Stimulated activated CD8-positive, alpha-beta memory T cell treated with anti-CD3 and anti-CD28 coated beads, Interleukin-12 subunit alpha, Interleukin-12 subunit beta, amount 100 ng/mL, for 4 hours (primary cell): ENCODE measurements around the gene NKAP.
A peak's percentile ranks its signal among the peaks of the same experiment; 100 is the strongest.
"Not testable (repeated sequence)": the region's sequence is repeated elsewhere in the genome, so short reads cannot be mapped to it uniquely, and the experiment has no call there.

Experiments
- DNase-seq: peaks from one replicate; pipeline ENCODE4 v3.0.0-alpha.2; 2020; ENCODE audit warnings: low read depth

The NKAP gene

DNA sequence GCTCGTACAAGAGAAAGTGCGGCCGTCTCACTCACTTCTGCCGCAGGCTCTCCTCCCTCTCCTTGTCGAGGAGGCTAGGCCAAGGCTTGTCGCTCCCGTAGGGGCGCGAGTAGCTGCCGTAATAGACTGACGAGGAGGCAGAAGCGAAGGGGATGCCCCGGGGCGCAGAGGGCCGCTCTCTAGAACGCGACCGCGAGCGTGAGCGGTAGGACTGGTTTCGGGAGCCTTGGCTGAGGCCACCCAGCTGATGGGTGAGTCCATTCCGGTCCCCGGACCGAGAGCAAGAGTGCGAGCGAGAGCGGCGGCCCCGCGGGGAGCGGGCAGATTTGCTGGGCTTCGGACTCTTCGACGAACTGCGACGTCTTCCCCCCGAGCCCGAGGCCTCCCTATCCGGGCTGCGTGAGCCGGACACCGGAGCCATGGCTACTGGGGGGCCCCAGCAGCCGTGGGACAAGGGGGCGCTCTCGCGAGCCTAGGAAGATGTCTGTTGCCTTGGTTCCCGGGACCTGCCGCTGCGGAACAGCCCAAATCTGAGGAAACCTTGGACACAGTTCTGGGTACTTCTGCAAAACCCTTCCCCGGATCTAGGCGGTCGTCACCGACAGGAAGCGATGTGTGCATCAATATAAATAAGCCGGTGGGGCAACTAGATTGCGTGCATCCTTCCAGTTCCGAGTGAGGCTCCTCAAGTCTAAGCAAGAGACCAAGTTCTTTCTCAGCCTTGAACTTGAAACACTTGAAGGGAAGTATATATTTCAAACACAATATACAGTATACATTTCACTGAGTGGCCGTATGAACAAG, at the start of gene NKAP:
TSS of gene NKAP (minus strand) at position 567 of the 804 bp plus-strand sequence. CDS start at position 421, 146 bp downstream.
- peak; percentile 66 for DNase-seq

DNA sequence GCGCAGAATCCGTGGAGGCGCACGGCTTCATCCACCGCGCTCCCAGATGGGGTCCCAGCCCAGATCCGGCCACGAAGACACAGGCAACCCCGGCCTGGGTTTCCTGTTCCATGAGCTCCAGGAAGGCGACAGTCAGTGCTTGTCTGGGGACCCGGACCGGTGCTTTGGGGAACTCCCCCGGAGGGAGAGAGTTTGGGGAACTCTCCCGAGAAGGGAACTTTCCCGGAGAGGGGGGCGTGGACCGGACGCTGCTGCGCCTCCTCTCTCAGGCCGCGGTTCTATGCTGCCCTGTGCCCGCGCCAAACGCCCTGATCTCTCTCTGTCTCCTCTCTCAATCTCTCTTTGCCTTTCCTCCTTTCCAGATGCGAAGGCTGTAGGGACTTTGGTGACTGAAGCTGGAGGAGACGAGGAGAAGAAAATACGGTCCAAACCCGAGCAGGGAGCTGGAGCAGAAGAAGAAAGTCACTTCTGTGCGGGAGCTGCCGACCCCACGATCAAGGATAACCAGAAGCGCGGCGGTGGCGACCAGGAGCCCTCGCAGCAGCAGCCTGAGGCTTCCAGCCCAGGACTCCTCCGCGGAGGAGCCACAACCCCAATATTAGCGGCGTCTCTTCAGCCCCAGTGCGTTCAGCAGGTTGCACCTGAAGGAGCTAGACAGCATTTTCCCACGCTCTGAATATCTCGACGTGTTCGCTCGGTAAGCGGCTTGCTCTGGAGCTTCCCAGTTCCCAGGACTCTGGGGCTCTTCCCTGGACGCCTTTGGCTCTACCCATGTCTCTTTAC, 47.6 kb upstream of the NKAP start:
- DNase-seq: no peak

DNA sequence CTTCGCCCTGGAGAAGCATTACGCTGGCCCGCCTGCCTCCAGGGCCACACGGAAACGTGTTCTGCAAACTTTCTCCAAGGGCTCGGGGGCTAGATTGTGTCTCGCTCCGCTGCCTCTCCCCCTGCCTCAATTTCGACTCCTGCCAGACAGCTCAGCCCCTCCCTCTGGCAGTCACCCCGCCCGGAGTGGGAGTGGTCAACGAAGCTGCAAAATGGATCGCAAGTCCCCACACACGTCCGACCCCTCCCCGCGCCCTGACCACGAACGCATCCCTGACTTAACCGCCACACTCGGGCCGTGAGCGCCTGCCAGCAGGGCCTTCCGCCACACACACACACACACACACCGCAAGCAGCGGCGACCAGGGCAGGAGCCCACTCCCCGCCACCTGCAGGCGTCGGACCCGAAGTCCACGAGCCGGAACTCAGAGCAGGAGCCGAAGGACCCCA, 47.0 kb upstream of the NKAP start:
- DNase-seq: no peak

DNA sequence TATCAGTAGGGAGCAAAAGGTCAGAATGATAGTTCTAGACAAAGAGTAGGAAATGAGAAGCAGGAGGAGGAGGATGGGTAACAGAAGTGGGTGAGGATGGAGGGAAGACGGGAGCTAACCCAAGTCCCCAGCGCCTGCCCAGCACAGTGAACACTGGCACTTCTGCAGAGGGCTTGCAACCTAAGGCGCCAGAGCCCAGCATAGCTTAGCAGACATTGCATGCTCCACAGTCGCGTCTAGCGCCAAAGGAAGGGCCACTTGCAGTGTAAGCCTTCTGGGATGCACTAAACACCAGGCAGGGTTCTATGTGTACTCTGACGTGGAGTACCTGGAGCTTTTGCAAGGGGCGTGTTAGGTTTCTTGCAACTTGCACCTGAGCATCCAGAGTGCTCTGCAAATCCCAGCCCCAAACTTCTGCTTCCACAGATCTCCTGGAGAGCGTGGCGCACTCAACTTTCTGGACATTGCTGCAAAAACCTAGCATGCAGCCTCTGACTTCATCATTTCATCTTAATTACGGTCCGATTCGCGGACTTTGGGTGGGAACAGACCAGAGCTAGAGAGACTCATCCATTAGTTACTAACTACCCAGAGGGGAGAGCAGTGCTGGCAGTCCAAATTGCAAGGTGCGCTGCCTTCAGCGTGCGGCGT, 46.5 kb upstream of the NKAP start:
- no peak for DNase-seq

DNA sequence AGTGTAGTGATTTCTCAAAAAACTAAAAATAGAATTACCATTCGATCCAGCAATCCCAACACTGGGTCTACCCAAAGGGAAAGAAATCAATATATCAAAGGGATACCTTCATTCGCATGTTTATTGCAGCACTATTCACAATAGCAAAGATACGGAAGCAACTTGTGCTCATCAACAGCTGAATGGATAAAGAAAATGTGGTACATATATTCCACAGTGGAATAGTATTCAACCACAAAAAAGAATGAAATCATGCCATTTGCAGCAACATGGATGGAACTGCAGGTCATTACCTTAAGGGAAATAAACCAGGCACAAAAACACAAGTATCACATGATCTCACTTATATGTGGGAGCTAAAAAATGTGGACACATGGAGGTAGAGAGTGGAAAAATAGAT, 42.7 kb upstream of the NKAP start:
- DNase-seq: no peak

DNA sequence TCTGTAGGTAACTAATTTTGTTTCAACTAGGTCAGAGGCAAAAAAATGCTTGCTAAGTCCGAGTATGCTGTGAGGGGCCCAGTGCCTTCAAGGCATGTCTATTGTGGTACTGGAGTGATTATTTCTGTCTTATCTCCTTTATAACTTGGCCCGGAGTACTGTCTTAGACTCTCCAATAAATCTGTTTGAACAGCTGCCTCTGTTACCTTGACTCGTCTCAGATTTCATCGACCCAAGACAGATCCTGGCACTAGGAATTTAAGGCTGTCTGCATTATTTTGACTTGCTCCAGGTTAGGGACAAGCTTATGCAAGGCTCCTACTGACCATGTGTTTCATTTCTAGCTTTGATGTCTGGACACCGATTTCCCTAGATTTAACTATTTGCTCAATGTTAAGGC, 41.1 kb upstream of the NKAP start:
- DNase-seq: no peak

DNA sequence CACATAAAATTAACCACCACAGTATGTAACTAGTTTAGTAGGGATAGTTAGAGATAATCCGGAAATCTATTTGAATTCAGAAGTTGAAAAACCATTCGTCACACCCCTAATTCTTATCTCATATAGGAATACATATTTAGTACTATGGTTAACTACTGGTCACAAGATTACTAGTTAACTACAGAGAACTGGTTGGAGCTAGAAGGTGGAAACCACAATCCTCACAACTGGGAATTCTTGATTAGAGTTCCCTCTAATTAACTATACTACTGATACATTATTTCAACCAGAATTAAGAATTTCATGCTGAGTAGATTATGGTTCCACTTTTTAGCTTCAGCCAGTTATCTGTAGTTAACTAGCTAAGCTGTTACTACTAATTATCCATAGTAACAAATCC, 39.9 kb upstream of the NKAP start:
- no peak for DNase-seq

DNA sequence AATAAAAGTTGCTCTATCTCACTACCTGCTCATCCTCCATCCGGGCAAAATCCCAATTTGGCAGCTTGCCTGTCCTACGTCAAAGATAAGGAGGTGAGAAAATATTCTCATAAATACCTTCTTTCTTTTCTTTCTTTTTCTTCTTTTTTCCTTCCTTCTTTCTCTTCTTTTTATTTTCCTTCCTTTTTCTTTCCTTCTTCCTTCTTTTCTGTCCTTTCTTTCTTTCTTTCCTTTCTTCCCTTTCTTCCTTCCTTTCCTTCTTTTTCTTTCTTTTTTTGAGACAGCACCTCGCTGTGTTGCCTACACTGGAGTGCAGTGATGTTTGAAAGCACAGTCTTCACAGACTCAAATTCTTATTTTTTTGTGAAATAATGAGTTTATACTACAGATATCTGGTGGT, 38.6 kb upstream of the NKAP start:
- DNase-seq: no peak

DNA sequence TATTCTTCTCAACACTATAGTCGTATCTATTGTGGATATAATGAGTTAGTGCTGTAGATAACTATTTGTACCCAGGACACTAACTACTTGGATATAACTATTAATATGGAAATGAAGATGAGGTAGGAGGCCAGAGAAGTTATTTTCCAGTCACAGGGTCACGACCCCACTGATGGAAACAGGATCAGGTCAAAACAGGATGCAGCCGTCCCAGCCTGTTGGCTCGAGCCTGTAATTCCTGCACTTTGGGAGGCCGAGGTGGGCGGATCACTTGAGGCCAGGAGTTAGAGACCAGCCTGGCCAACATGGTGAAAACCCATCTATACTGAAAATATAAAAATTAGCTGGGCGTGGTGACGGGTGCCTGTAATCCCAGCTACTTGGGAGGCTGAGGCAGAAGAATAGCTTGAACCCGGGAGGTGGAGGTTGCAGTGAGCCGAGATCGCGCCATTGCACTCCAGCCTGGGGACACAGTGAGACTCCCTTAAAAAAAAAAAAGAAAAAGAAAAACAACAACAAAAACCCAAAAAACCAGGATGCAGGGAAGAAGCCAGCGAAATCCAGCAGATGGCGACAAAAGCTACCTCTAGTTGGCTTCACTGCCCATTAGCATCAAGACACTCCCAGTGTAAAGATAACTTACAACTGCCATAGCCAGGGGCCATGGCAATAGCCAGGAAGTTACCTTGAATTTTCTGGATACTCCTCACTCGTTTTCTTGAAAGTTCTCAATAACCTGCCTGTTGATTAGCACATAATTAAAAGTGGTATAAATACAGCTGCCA, 37.9 kb upstream of the NKAP start:
- DNase-seq: no peak

DNA sequence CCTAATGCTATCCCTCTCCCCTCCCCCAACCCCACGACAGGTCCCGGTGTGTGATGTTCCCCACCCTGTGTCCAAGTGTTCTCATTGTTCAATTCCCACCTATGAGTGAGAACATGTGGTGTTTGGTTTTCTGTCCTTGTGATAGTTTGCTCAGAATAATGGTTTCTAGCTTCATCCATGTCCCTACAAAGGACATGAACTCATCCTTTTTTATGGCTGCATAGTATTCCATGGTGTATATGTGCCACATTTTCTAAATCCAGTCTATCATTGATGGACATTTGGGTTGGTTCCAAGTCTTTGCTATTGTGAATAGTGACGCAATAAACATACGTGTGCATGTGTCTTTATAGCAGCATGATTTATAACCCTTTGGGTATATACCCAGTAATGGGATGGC, 33.6 kb upstream of the NKAP start:
- not testable (repeated sequence) for DNase-seq

DNA sequence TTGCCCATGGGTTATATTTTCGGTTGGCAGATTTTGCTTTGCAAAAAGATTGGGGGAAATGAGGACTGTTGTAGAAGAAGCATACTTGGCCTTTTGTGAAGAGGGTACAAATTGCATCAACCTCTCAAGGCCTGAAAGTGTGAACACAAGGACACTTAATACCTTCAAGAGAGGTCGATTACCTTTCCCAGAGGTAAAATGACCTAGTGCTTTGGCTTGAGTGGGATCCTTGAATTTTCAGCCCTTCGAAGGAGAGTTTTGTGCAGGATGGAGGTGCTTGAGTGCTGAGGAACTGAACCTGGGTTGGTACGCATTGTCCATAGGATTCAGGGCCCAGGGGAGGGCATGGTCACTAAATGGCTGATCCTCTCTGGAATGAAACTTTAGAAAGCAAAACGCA, 27.6 kb upstream of the NKAP start:
- DNase-seq: no peak

DNA sequence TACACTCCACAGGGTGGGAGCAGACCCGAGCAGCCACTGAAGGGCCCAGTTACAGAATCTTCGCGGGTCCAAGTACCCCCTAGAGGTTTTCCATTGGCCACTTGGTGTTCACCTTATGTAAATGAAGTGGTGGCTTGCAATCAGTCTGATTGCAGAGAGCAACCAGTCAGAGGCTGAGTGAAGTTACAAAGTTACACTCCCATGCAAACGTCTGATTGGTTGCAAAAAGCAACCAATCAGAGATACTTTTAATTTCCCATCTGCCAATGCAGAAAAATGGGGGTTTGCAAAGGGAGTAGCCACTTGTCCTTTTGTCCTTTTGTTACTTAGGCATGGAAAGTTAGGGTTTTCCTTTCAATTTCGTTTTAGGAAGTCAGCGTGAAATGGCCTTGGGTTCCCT, 27.0 kb upstream of the NKAP start:
- no peak for DNase-seq

DNA sequence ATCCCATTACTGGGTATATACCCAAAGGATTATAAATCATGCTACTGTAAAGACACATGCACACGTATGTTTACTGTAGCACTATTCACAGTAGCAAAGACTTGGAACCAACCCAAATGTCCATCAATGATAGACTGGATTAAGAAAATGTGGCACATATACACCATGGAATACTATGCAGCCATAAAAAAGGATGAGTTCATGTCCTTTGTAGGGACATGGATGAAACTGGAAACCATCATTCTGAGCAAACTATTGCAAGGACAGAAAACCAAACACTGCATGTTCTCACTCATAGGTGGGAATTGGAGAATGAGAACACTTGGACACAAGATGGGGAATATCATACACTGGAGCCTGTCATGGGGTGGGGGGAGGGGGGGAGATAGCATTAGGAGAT, 23.3 kb upstream of the NKAP start:
- not testable (repeated sequence) for DNase-seq

DNA sequence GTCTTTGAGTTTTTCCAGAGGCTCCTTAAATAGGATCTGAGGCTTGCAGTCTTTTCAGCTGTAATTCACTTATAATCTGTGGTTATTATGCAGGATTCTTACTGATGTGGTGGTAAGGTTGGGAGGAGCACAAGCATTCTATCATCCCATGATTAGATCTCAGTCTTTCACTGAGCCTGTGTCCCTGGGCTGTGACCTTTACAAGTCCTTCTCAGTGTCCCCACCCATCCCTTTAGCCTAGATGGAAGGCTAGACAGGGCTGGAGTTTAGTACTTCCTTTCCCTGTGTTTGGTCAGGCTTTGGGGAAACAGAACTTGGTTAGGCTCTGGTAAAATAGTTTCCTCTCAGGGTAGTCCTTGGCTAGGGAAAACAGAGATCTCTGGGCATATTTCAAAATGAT, 17.1 kb upstream of the NKAP start:
- DNase-seq: no peak

DNA sequence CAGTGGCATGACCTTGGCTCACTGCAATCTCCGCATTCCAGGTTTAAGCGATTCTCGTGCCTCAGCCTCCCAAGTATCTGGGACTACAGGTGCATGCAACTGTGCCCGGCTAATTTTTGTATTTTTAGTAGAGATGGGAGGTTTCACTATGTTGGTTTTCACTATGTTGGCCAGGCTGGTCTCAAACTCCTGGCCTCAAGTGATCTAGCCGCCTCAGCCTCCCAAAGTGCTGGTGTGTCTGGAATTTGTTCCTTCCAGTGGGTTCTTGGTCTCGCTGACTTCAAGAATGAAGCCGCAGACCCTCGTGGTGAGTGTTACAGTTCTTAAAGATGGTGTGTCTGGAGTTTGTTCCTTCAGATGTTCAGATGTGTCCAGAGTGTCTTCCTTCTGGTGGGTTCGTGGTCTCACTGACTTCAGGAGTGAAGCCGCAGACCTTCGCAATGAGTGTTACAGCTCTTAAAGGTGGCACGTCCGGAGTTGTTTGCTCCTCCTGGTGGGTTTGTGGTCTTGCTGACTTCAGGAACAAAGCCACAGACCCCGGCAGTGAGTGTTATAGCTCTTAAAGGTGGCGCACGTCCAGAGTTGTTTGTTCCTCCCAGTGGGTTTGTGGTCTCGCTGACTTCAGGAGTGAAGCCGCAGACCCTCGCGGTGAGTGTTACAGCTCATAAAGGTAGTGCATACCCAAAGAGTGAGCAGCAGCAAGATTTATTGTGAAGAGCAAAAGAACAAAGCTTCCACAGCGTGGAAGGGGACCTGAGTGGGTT, 12.4 kb upstream of the NKAP start:
- DNase-seq: peak; percentile 11

DNA sequence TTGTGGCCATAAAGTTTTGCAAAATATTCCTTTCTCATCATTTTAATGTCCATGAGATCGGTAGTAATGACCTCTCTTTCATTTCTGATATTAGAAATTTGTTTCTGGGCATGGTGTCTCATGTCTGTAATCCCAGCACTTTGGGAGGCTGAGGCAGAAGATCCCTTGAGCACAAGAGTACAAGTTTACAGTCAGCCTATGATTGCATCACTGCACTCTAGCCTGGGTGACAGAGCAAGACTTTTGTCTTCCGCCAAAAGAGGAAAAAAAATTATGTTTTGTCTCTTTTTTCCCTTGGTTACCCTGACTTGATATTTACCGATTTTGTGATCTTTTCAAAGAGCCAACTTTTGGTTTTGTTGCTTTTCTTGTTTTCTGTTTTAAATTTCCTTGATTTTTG, 10.8 kb upstream of the NKAP start:
- DNase-seq: no peak

DNA sequence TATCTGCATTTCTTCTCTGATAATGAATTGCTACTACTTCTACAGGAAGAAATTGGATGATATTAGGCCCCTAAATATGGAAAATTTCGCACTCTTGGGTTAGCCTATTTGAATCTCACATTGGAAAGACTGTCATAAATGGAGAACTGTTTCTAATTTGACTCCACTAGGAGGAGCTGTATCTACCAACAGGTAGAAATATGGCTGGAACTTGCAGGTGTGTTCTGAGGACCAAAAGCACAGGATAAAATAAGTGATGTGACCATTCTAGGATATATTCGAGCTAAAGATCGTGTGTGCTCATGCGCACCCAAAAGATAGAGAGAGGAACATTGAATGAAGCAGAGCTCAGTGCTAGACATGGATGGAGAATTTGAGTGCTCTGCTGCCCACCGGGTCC, 4.8 kb upstream of the NKAP start:
- DNase-seq: no peak

DNA sequence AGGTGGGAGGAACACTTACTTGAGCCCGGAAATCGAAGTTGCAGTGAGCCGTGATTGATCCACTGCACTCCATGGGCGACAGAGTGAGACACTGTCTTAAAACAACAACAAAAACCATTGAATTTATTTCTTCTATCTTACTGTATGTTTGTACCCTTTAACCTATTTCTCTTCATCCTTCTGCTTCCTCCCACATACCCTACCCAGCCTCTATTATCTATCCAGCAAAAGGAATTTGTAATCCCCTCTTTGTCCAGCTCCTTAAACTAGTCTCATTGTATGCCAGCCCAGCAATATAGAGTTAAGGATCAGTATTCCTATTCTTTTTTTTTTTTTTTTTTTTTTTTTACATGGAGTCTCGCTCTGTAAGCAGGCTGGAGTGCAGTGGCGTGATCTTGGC, 1.9 kb upstream of the NKAP start:
- DNase-seq: no peak

DNA sequence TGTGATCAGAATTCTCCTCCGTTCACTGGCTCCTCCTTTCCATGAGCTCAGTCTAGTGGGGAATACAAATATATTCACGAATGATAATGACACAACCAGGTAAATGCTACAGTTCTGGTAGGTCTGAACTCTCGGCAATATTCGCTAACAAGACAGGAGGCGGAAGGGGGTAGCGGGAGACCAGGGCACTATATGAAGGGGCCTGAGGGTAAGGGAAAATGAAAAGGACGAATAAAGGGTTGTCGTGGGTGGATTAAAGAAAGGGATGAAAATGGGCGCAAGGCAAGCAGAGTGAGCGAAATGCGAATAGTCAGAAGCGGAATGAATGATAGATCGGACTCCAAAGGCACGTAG, 743 bp downstream of the NKAP start:
- no peak for DNase-seq

DNA sequence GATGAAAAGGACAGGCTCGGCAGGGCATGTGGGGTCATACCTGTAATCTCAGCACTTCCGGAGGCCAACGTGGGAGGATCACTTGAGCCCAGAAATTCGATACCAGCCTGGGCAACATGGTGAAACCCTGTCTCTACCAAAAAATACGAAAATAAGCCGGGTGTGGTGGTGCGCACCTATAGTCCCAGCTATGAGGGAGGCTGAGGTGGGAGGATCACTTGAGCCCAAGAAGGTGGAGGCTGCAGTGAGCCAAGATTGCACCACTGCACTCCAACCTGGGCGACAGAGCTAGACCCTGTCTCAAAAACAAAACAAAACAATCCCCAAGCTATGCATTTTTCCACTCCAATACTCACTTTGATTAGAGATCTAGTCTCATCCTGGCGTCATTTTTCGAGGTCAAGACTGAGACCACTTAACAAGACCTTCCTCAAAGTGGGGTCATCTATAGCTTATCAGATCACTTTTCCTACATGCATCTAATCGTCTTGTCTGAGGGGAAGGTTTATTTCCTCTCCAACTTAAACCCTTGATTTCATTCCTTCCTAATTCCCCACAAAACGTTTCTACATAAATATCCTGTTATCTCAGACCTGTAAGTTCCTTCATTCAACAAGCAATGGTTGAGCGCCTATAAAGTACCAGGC, 1.3 kb downstream of the NKAP start:
- DNase-seq: no peak

DNA sequence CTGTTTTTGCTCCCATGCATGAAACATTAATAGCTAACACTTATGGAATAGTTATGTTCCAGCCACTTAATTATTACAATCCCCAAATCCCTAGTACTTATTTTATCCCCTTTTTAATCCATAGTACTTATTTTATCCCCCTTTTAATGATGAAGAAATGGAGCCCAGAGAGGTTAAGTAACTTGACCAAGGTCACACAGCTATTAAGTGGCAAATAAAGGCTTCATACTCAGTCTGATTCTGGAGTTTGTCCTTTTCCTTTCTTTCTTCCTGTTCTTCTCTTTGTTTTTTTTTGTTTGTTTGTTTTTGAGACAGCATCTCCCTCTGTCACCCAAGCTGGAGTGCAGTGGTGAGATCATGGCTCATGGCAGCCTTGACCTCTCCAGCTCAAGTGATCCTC, 2.2 kb downstream of the NKAP start:
- DNase-seq: no peak
